Panc1 (cell line): ENCODE data around the gene KIRREL3. TPM values are rescaled to one million over a fixed set of nuclear protein-coding genes. Genes with fewer than 3 reads are reported as not detected.

Source experiments
- ATAC-seq: fragments of 200-7000 bp; cut with Tn5 transposase; 2 replicates; pipeline ENCODE4 v1.9.1; 2020; ENCODE audit warnings: mild to moderate bottlenecking, moderate library complexity
- BruUV-seq: library from RNA; stranded (reverse); fragments of 400-500 nt; replicated peaks from 2 replicates; lab custom pipeline; 2021; lab: Mats Ljungman, UMichigan
- CTCF ChIA-PET: fragments of 300-600 bp; sonication (Branson Sonifier 250); formaldehyde crosslinking; loops from one replicate; lab custom pipeline; 2022; ENCODE audit warnings: antibody characterized with exemption; lab: Charles Lee
- POLR2A ChIA-PET: fragments of 300-600 bp; sonication (Branson Sonifier 250); formaldehyde crosslinking; loops from one replicate; lab custom pipeline; 2022; ENCODE audit warnings: antibody characterized with exemption; lab: Charles Lee
- DNase-seq: peaks from one replicate; pipeline ENCODE4 v3.0.0-alpha.2; 2010; ENCODE audit warnings: low read depth, low spot score
- H3K27ac ChIP-seq: 2 replicates; pipeline ENCODE4 v1.5.1; 2011; ENCODE audit warnings: mild to moderate bottlenecking, low read length, inconsistent platforms
- H3K27me3 ChIP-seq: fragments of 200-500 bp; sonication (Bioruptor generic); 2 replicates; pipeline ENCODE4 v1.6.0; 2014; ENCODE audit warnings: low read length, inconsistent platforms; ENCODE audit not compliant: control insufficient read depth, insufficient read depth
- H3K36me3 ChIP-seq: fragments of 200-500 bp; sonication (Bioruptor generic); 2 replicates; pipeline ENCODE4 v1.5.1; 2014; ENCODE audit warnings: inconsistent platforms, mild to moderate bottlenecking, low read length, moderate library complexity; ENCODE audit not compliant: control insufficient read depth, insufficient read depth
- H3K4me1 ChIP-seq: 2 replicates; pipeline ENCODE4 v1.5.1; 2011; ENCODE audit warnings: inconsistent platforms, mild to moderate bottlenecking, low read length, moderate library complexity; ENCODE audit not compliant: control insufficient read depth, insufficient read depth
- H3K4me3 ChIP-seq, 2 experiments: 2 replicates each; pipeline ENCODE4 v1.5.1; 2011 to 2012; ENCODE audit warnings: low read depth in 2 of 2, low read length in 2 of 2, mild to moderate bottlenecking in 2 of 2, inconsistent platforms in 1 of 2, moderate library complexity in 1 of 2
- H3K9me3 ChIP-seq: fragments of 200-500 bp; sonication (Bioruptor generic); 2 replicates; pipeline ENCODE4 v1.5.1; 2014; ENCODE audit warnings: low read depth, mild to moderate bottlenecking, inconsistent platforms, low read length, moderate library complexity; ENCODE audit not compliant: control insufficient read depth, insufficient read depth
- CTCF ChIP-seq: fragments of 450-650 bp; IDR thresholded peaks from 2 replicates; pipeline ENCODE4 v1.5.1; 2017; ENCODE audit warnings: mild to moderate bottlenecking
- POLR2AphosphoS5 ChIP-seq: IDR thresholded peaks from 2 replicates; pipeline ENCODE4 v1.6.1; 2012; ENCODE audit warnings: mild to moderate bottlenecking, low read depth, low read length, moderate library complexity
- SIN3A ChIP-seq: IDR thresholded peaks from 2 replicates; pipeline ENCODE4 v1.6.1; 2012; ENCODE audit warnings: low read depth, mild to moderate bottlenecking, low read length, moderate library complexity, borderline replicate concordance; ENCODE audit not compliant: insufficient read depth
- TCF7L2 ChIP-seq: IDR thresholded peaks from 2 replicates; pipeline ENCODE4 v1.6.1; 2011; ENCODE audit warnings: mild to moderate bottlenecking, low read depth, low read length, inconsistent platforms
- in situ Hi-C: cut with HindIII; loops from 2 replicates; pipeline ENCODE4 v1.10.0; 2016; ENCODE audit warnings: low sequenced_read_pairs, low pct_unique_long_range_greater_than_20kb
- intact Hi-C: fragments of 100-400 bp; cut with micrococcal nuclease; formaldehyde crosslinking; loops from one replicate; pipeline ENCODE4 v1.10.0; 2022; ENCODE audit not compliant: unreplicated experiment
- total RNA-seq: library from RNA; stranded (reverse); gene quantifications from one replicate; pipeline ENCODE4 v1.2.1, GENCODE V29; 2021; ENCODE audit not compliant: unreplicated experiment
- TF ChIP-seq, protein P1 (sequence below), 2 experiments: IDR thresholded peaks; 2 replicates each; pipeline ENCODE4 v1.6.1; 2011 to 2012; ENCODE audit warnings: low read depth in 2 of 2, control low read depth in 1 of 2, low read length in 1 of 2, mild to moderate bottlenecking in 1 of 2, moderate library complexity in 1 of 2; ENCODE audit not compliant: insufficient read depth in 1 of 2

KIRREL3 gene
- total RNA-seq, 1 experiment from 2014 or later = 0.36 TPM

DNA sequence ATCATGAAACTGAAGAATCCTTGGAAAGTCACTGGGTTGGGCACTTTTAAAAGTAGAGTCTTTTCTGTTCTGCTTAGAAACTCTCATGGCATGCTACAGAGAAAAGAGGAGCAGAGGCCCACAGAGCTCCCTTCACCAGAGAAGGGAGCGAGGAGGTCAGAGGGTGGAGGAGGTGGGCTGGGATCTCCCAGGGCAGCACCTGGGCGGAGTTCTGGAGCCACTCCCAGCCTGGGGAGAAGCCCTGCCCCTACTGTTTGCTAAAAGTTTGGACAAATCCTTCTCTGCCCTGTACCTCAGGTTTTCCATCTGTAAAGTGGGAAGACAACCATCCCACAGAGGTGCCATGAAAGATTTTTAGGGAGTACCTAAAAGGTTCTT is 299.1 kb downstream of the KIRREL3 start:
- Histone ChIP-seq H3K27ac (no peak overlapping the region), H3K27me3 (peaks cover 6% of the 10 kb centered on the region; the same call in 1 of the 2 replicates), H3K4me1 (no peaks in the 10 kb centered on the region), H3K9me3 (no peaks in the 10 kb centered on the region), H3K4me3 (no peak overlapping the region), H3K36me3 (no peaks in the 10 kb centered on the region)
- ATAC-seq = no peak
- no peak for DNase-seq
- in situ Hi-C loops (no loop called here), intact Hi-C loops (no loop called here)
- CTCF ChIA-PET = no interaction called here
- TF ChIP-seq TCF7L2 (no peak), POLR2AphosphoS5 (no peak), SIN3A (no peak), CTCF (no peak)
- TF ChIP-seq, protein P1, sequence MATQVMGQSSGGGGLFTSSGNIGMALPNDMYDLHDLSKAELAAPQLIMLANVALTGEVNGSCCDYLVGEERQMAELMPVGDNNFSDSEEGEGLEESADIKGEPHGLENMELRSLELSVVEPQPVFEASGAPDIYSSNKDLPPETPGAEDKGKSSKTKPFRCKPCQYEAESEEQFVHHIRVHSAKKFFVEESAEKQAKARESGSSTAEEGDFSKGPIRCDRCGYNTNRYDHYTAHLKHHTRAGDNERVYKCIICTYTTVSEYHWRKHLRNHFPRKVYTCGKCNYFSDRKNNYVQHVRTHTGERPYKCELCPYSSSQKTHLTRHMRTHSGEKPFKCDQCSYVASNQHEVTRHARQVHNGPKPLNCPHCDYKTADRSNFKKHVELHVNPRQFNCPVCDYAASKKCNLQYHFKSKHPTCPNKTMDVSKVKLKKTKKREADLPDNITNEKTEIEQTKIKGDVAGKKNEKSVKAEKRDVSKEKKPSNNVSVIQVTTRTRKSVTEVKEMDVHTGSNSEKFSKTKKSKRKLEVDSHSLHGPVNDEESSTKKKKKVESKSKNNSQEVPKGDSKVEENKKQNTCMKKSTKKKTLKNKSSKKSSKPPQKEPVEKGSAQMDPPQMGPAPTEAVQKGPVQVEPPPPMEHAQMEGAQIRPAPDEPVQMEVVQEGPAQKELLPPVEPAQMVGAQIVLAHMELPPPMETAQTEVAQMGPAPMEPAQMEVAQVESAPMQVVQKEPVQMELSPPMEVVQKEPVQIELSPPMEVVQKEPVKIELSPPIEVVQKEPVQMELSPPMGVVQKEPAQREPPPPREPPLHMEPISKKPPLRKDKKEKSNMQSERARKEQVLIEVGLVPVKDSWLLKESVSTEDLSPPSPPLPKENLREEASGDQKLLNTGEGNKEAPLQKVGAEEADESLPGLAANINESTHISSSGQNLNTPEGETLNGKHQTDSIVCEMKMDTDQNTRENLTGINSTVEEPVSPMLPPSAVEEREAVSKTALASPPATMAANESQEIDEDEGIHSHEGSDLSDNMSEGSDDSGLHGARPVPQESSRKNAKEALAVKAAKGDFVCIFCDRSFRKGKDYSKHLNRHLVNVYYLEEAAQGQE (IDR thresholded peaks at IDR 0.05; ENCODE audit: insufficient read depth in 1 of 2, low read depth in 2 of 2, low read length in 1 of 2) = no peak
- POLR2A ChIA-PET = no interaction called here
- BruUV-seq = no TSS peak

DNA sequence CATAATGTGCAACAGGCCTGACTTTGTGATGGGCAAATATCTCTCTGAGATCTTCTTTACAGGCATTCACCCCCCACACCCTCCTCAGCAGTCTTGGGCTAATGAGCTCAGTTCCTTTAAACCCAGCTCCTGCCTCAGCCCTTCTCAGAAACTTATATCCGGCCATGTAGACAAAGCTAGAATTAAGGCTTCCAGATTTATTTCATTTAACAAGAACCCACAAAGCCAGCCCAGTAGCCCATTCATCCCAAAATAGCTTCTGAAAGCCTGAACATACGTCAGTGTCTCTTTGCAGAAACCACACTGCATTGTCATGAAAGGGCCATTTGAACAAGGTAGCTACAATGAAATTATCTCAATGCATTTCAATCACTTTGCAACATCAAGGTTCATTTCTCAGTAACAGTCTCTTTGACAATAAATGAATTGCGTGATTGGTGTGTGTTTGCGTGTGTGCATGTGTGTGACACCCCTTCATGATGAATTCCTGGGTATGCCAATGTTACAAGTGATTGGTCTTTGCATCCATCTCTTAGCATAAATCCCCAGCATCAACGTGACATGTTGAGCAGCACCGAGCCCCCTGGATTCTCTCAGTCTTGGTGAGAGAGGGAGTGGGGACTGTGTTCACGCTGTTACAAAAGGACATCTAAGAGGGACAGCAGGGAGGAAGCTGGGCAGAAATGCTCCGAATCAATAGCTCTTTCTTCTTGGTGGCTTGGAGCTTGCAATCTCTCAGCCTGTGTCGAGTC is 299.6 kb downstream of the KIRREL3 start:
- Histone ChIP-seq H3K4me1 (no peaks in the 10 kb centered on the region), H3K27me3 (peaks cover 6% of the 10 kb centered on the region; the same call in 1 of the 2 replicates), H3K27ac (no peak overlapping the region), H3K4me3 (no peak overlapping the region), H3K9me3 (no peaks in the 10 kb centered on the region), H3K36me3 (no peaks in the 10 kb centered on the region)
- BruUV-seq = no TSS peak
- ChIA-PET CTCF (no interaction called here), POLR2A (no interaction called here)
- intact Hi-C loops (no loop called here), in situ Hi-C loops (no loop called here)
- no peak for TF ChIP-seq SIN3A
- TF ChIP-seq, protein P1 (IDR thresholded peaks at IDR 0.05; ENCODE audit: insufficient read depth in 1 of 2, low read depth in 2 of 2, low read length in 1 of 2) = no peak
- no peak for TF ChIP-seq POLR2AphosphoS5
- TF ChIP-seq CTCF = no peak
- no peak for TF ChIP-seq TCF7L2
- ATAC-seq (no peak), DNase-seq (no peak)
